ENCODE measurements around the gene NEAT1.
A peak's percentile ranks its signal among the peaks of the same experiment; 100 is the strongest.

- no peak for TF ChIP-seq CTCF (IDR thresholded peaks at IDR 0.05)
- no peak for TF ChIP-seq EP300 (IDR thresholded peaks at IDR 0.05)
- peak; percentile 34 to 76 for TF ChIP-seq POLR2A (IDR thresholded peaks at IDR 0.05)
- peak; percentile 98 for TF ChIP-seq POLR2AphosphoS5 (IDR thresholded peaks at IDR 0.05)
Measured at GRCh38 chr11:65493367-65494176, 71.0 kb downstream of the NEAT1 start.

Measured in gastroesophageal sphincter (tissue), 3 donors.